Fibroblast of pulmonary artery (primary cell): ENCODE results near the gene CCDC88A.

Experiments used
- DNase-seq: peaks from one replicate; pipeline ENCODE4 v3.0.0-alpha.2; 2010; ENCODE audit warnings: low read depth
- H3K4me3 ChIP-seq: replicated peaks from 2 replicates; pipeline ENCODE4 v1.5.1; 2011; ENCODE audit warnings: low read depth, mild to moderate bottlenecking, control low read depth, low read length, moderate library complexity
- TF ChIP-seq, protein P1 (sequence below): IDR thresholded peaks from 2 replicates; pipeline ENCODE4 v1.5.1; 2011; ENCODE audit warnings: mild to moderate bottlenecking, control low read depth, low read length, inconsistent platforms; ENCODE audit errors: missing control alignments

Gene CCDC88A, protein sequence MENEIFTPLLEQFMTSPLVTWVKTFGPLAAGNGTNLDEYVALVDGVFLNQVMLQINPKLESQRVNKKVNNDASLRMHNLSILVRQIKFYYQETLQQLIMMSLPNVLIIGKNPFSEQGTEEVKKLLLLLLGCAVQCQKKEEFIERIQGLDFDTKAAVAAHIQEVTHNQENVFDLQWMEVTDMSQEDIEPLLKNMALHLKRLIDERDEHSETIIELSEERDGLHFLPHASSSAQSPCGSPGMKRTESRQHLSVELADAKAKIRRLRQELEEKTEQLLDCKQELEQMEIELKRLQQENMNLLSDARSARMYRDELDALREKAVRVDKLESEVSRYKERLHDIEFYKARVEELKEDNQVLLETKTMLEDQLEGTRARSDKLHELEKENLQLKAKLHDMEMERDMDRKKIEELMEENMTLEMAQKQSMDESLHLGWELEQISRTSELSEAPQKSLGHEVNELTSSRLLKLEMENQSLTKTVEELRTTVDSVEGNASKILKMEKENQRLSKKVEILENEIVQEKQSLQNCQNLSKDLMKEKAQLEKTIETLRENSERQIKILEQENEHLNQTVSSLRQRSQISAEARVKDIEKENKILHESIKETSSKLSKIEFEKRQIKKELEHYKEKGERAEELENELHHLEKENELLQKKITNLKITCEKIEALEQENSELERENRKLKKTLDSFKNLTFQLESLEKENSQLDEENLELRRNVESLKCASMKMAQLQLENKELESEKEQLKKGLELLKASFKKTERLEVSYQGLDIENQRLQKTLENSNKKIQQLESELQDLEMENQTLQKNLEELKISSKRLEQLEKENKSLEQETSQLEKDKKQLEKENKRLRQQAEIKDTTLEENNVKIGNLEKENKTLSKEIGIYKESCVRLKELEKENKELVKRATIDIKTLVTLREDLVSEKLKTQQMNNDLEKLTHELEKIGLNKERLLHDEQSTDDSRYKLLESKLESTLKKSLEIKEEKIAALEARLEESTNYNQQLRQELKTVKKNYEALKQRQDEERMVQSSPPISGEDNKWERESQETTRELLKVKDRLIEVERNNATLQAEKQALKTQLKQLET (N-terminal part only)

DNA sequence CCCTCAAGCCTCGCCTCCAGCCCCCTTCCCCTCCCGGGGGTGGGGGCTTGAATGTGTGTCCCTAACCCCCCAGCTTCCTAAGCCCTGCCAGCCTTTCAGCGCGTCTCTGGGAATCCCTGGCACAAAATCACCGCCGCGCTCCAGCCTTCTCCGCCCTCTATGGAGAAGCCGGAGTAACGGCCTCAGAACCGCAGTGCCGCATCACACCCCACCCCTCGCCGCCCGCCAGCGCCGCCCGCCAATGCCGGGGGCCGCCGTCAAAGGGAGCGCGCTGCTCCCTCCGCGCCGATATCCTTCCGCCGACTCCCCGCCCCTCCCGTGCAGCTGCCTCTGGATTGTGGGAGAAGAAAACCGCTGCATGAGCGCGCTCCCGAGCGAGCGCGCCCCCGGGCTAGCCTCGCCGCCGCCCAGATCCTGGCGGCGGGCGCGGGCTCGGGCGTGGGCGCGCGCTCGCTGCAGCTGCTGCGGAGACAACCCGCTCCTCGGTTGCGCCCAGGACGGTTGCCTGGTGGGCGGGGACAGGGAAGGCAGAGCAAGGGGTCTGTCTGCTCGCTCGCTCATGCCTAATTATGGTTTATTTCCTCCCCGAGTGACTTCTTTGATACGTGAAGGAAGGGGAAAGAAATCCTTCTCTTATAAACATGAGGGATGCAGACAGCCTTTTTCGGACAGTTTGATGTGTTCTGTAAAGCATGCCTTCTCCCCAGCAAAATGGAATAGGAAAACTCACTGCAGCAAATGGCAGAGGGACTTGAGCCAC, at the start of gene CCDC88A:
TSS of gene CCDC88A (minus strand) at position 178 of the 760 bp plus-strand sequence. CDS start 777 bp downstream, outside the sequence.
- peak; percentile 98 for DNase-seq
- TF ChIP-seq, protein P1, sequence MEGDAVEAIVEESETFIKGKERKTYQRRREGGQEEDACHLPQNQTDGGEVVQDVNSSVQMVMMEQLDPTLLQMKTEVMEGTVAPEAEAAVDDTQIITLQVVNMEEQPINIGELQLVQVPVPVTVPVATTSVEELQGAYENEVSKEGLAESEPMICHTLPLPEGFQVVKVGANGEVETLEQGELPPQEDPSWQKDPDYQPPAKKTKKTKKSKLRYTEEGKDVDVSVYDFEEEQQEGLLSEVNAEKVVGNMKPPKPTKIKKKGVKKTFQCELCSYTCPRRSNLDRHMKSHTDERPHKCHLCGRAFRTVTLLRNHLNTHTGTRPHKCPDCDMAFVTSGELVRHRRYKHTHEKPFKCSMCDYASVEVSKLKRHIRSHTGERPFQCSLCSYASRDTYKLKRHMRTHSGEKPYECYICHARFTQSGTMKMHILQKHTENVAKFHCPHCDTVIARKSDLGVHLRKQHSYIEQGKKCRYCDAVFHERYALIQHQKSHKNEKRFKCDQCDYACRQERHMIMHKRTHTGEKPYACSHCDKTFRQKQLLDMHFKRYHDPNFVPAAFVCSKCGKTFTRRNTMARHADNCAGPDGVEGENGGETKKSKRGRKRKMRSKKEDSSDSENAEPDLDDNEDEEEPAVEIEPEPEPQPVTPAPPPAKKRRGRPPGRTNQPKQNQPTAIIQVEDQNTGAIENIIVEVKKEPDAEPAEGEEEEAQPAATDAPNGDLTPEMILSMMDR: peak; percentile 17
- H3K4me3 ChIP-seq: peak within 1 kb of the TSS; percentile 84

DNA sequence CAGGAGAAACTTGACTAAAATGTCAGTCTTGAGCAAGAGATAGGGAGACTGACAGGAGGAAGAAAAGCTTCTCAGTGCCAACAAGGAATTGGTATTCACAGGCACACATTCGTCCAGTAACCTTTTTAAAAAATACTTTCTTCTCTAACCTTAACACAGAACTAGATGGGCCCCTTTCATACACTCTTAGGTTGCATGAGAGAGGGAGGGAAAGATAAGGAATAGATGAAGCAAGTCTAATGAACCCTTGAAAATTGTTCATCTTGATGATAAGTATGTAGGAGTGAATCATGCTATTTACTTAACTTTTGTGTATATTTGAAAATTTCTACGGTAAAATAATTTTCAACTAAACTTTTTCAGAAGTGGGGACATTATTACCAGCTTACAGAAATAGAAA, 42.0 kb upstream of the CCDC88A start:
- TF ChIP-seq, protein P1: no peak
- H3K4me3 ChIP-seq: no peak overlapping the region
- no peak for DNase-seq

DNA sequence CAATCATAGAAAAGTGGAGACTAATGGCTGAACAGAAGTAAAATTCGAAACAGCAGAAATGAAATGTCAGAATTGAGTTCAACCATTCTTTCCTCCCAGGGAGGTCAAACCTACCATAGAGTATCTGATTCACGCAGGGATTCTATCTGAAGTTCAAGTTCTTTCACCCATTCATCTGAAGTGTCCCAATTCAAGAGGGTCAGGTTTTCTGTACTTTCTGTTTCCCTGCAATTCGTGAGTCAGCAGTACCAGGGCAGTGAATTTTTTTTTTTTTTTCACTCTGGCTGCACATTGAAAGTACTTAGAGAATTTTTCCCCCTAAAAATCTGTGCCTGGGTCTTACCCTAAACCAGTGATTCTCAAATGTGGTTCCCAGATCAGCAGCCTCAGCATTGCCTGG, 40.9 kb upstream of the CCDC88A start:
- peak; percentile 26 for DNase-seq
- TF ChIP-seq, protein P1: no peak
- H3K4me3 ChIP-seq: no peak overlapping the region

DNA sequence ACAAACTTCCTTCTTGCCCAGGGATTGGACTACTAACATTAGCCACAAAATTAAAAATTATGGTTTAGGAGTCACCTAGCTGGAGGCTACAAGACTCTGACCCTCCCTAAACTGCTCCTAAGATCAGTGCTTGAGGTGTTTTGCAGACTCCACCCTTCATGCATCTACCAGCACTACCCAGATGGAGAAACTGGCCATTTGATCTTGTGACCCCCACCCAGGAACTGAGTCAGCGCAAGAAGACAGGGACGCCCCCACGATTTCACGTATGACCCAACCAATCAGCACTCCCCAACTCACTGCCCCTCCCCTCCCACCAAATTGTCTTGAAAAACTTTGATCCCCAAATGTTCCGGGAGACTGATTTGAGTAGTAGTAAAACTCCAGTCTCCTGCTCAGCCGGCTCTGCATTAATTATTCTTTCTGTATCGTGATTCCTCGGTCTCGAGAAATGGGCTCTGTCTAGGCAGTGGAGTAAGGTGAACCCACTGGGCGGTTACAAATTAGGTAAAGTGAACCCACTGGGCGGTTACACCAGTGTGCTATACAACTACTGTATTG, 40.1 kb upstream of the CCDC88A start:
- H3K4me3 ChIP-seq: no peak overlapping the region
- TF ChIP-seq, protein P1: no peak
- no peak for DNase-seq

DNA sequence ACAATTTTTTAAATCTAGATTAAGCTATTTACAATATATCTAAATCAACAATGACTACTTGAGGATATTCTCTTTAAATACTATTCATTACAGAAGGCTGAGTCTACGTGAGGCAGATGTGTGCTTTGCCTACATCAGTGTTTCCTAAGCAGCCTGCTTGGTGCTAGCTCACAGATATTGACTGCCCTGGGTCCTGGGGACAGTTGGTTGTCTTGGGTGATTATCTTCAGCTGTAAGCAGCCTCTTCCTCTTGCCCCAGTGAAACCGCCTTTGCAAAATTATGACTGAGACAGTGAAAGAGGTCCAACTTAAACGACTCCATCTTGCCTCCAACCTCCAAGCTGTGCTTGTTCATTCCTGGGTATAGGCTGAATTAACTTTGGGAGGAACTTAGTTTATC, 39.6 kb upstream of the CCDC88A start:
- no peak for DNase-seq
- TF ChIP-seq, protein P1: no peak
- H3K4me3 ChIP-seq: no peak overlapping the region

DNA sequence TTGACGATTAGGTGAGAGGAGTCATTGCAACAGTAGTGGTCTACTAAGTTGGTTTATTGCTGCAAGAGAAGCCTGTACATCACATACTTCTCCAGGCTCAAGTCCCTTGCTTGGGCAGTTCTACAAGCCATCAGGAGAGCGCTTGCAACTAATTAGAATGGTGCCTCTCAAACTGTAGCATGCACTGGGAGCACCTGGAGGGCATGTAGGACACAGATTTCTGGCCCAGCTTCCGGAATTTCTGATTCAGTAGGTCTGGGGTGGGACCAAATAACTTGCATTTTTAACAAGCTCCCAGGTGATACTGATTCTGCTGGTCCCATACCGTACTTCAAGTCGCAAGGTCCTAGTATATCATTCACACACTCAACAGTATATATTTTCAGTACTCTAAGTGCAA, 34.5 kb upstream of the CCDC88A start:
- no peak for DNase-seq
- TF ChIP-seq, protein P1: no peak
- no peak overlapping the region for H3K4me3 ChIP-seq
